ENCODE measurements around the gene NHSL1.

- TF ChIP-seq PATZ1 (CRISPR knock-in tag; IDR thresholded peaks at IDR 0.05; ENCODE audit: borderline replicate concordance) (no peak), TOX (CRISPR knock-in tag; IDR thresholded peaks at IDR 0.05; ENCODE audit: borderline replicate concordance) (no peak), ZNF565 (CRISPR knock-in tag; conservative IDR thresholded peaks at IDR 0.05; ENCODE audit: low read depth) (no peak), CSRNP3 (CRISPR knock-in tag; IDR thresholded peaks at IDR 0.05) (no peak), PPARA (CRISPR knock-in tag; IDR thresholded peaks at IDR 0.05; ENCODE audit: borderline replicate concordance) (no peak), TCF4 (CRISPR knock-in tag; IDR thresholded peaks at IDR 0.05; ENCODE audit: borderline replicate concordance) (no peak), OSR1 (CRISPR knock-in tag; IDR thresholded peaks at IDR 0.05) (no peak), ZFP30 (CRISPR knock-in tag; IDR thresholded peaks at IDR 0.05) (no peak), CREB5 (CRISPR knock-in tag; IDR thresholded peaks at IDR 0.05; ENCODE audit: low read depth) (no peak), ZNF8 (CRISPR knock-in tag; IDR thresholded peaks at IDR 0.05) (no peak)
Observed at GRCh38 chr6:138520463-138520862, 21.2 kb upstream of the NHSL1 start.

All from SK-N-SH treated with all-trans-retinoic acid at 6 μM for 48 hours (cell line).